ENCODE data around the gene EMB.
"Not testable (repeated sequence)": the region's sequence is repeated elsewhere in the genome, so short reads cannot be mapped to it uniquely, and the experiment has no call there.

EMB gene, protein sequence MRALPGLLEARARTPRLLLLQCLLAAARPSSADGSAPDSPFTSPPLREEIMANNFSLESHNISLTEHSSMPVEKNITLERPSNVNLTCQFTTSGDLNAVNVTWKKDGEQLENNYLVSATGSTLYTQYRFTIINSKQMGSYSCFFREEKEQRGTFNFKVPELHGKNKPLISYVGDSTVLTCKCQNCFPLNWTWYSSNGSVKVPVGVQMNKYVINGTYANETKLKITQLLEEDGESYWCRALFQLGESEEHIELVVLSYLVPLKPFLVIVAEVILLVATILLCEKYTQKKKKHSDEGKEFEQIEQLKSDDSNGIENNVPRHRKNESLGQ

GRCh38 chr5:50440651-50441492 lies at the start of gene EMB:
Gene EMB, minus strand, starts transcription at chr5:50441288. Its CDS starts 137 bp downstream, at chr5:50441151.
- DNase-seq (ENCODE audit: low read depth in 2 of 2) = peak; percentile 68 to 71

GRCh38 chr5:50489491-50489890 lies 48.4 kb upstream of the EMB start:
- DNase-seq (ENCODE audit: low read depth in 2 of 2) = not testable (repeated sequence)

DNA sequence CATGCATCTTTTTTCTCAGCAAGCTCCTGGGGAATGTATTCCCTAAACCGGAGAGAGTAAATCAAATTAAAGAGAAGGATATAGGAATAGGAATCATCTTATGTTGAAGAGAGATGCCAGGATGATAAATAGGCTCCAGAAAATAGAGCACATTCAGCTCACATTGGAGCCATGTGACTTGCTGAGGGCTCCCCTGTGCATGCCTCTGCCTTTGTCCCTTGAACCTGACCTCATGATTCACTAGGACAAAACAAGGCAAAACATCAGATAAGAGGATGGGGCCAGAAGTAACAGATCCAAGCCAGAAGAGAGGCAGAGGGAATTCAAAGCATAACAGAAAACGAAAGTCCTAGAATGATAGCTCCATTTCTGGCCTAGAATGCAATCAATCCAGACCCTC lies 37.7 kb upstream of the EMB start:
- DNase-seq (ENCODE audit: low read depth in 2 of 2) = not testable (repeated sequence)

- DNase-seq (ENCODE audit: low read depth in 2 of 2) = no peak
These were observed 35.5 kb upstream of the EMB start for GRCh38 chr5:50476549-50476948.

GRCh38 chr5:50465015-50465414 lies 23.9 kb upstream of the EMB start:
- not testable (repeated sequence) for DNase-seq (ENCODE audit: low read depth in 2 of 2)

GRCh38 chr5:50463726-50464125 lies 22.6 kb upstream of the EMB start:
- DNase-seq (ENCODE audit: low read depth in 2 of 2) = no peak

GRCh38 chr5:50463047-50463446 lies 22.0 kb upstream of the EMB start:
- DNase-seq (ENCODE audit: low read depth in 2 of 2) = no peak

DNA sequence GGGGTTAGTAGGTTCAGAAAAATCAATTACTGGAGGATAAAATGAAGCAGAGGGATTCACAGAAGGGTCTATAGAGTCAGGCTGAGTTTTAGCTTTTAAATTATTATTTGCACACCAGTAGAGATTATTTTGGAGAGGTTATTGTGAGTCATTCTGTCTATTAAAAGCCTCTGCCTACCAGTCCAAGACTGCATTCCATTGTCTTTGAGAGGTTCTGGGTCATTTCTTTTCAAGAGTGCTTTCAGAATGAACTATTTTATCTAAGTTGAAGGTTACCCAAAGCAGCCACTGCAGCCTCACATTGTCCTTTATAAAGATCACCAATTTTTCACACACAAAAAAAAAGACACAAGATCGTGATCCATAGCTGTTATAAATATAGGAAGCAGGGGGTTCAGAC lies 21.5 kb upstream of the EMB start:
- DNase-seq (ENCODE audit: low read depth in 2 of 2) = not testable (repeated sequence)

DNA sequence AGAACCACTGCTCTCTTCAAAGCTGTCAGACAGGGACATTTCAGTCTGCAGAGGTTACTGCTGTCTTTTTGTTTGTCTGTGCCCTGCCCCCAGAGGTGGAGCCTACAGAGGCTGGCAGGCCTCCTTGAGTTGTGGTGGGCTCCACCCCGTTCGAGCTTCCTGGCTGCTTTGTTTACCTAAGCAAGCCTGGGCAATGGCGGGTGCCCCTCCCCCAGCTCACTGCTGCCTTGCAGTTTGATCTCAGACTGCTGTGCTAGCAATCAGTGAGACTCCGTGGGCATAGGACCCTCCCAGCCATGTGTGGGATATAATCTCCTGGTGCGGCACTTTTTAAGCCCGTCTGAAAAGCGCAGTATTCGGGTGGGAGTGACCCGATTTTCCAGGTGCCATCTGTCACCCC lies 17.3 kb upstream of the EMB start:
- not testable (repeated sequence) for DNase-seq (ENCODE audit: low read depth in 2 of 2)

DNA sequence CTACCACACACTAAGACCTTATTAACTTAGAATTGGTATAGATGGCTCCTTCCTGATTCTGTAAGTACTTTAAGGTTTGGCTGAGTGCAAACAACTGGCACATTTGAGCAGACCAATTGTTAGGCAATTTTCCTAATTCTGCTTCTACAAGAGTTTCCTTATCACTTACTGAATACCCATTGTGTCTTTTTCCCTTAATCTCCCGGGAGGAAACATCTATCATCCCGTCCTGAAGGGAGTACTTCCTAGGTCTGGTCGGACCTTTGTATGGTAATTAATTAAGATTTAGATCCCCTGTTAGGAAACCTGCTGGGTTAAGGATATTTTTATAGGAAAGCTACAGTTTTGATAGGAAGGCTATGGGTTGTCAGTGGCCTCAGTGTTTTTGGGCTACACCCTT lies 8.2 kb upstream of the EMB start:
- DNase-seq (ENCODE audit: low read depth in 2 of 2) = not testable (repeated sequence)

DNA sequence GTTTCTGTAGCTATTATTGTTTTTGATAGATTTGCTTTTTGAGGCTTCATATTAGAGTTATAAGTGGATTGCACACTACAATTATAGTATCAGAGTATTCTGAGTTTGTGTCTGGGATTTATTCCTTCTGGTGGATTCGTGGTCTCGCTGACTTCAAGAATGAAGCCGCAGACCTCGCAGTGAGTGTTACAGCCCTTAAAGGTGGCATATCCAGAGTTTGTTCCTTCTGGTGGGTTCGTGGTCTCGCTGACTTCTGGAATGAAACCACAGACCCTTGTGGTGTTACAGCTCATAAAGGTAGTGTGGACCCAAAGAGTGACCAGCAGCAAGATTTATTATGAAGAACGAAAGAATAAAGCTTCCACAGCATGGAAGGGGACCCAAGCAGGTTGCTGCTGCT lies 6.9 kb upstream of the EMB start:
- DNase-seq (ENCODE audit: low read depth in 2 of 2) = no peak

DNA sequence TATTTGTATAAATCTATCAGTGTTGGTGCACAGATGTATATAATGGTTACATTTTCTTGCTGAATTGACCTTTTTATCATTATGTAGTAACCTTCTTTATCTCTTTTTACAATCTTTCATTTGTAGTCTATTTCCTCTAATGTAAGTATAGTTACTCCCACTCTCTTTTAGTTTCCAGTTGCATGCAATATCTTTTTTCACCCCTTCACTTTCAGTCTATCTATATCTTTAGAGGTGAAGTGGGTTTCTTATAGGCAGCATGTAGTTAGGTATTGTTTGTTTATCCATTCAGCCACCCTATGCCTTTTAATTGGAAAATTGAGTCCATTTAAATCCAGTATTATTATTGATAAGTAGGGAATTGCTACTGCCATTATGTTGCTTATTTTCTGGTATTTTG lies 6.1 kb upstream of the EMB start:
- DNase-seq (ENCODE audit: low read depth in 2 of 2) = no peak

DNA sequence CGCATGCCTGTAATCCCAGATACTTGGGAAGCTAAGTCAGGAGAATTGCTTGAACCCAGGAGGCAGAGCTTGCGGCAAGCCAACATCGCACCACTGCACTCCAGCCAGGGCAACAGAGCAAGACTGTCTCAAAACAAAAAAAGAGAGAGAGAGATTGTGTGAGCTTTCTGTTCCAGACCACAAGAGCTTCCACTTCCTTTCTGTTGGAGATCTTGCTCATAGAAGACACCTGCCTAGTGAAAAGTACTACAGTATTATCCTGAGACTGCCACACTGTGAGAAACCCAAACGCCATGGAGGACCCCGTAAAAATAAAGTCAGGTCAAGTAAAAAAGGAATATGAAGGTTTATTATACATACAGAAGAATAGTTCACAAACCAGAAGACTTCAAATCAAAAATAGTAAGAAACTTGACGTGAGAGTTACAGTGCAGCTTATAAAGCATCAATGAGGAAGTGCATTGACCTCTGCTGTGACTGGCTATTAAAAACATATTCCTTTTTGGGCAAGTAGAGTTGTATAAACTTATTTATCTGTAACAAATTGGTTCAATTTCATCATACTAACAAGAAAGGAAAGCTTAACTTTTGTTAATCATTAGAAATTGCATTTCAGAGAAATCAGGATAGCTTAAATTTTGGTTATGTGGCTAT lies 4.3 kb upstream of the EMB start:
- no peak for DNase-seq (ENCODE audit: low read depth in 2 of 2)

DNA sequence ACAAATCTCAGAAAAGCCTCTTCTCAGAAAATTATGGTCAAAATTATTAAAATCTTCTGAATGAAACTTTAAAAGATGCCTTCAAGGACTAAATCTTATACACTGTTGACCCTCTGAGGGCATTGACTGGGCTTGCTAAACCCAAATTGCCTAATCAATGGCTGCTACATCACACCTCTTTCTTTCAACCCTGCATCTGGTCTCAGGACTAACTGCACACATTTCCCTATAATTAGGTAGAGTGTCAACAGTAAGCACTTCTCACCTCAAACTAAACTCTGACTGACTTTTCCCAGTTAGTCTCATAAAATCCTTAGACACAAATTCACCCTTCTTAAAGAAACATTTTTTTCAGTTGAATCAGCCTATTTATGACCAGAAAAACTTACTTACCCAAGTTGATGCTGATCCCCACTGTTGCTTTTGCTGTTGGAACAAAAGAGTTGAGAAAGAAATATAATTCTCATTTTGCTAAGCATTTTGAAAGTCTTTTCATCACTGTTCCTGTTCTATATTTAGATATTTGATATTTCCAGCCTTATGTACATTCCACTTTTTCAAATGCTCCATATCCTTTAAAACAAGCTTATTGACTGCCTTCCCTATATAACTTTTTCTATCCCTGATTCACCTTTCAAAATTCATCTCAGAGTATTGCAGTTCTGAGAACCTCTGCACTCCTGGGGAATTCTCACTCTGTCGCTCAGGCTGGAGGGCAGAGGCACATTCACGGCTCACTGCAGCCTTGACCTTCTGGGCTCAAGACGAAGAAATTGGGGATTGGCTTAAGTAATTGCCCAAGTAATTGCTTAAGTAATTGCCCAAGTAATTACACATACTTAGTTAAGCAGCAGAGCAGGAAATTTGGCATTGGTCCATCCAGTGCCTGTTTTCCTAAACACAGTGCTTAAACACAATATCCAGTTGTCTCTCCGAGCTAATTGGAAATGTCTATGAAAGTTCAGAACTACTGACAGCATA lies 1.8 kb upstream of the EMB start:
- DNase-seq (ENCODE audit: low read depth in 2 of 2) = not testable (repeated sequence)

- no peak for DNase-seq (ENCODE audit: low read depth in 2 of 2)
These were observed 436 bp upstream of the EMB start for GRCh38 chr5:50441493-50441955.

GRCh38 chr5:50439221-50439620 lies 1.9 kb downstream of the EMB start:
- no peak for DNase-seq (ENCODE audit: low read depth in 2 of 2)

DNA sequence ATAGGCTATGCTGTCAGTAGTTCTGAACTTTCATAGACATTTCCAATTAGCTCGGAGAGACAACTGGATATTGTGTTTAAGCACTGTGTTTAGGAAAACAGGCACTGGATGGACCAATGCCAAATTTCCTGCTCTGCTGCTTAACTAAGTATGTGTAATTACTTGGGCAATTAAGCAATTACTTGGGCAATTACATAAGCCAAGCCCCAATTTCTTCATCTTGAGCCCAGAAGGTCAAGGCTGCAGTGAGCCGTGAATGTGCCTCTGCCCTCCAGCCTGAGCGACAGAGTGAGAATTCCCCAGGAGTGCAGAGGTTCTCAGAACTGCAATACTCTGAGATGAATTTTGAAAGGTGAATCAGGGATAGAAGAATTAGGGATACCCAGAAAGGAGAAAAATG lies 3.0 kb downstream of the EMB start:
- DNase-seq (ENCODE audit: low read depth in 2 of 2) = not testable (repeated sequence)

DNA sequence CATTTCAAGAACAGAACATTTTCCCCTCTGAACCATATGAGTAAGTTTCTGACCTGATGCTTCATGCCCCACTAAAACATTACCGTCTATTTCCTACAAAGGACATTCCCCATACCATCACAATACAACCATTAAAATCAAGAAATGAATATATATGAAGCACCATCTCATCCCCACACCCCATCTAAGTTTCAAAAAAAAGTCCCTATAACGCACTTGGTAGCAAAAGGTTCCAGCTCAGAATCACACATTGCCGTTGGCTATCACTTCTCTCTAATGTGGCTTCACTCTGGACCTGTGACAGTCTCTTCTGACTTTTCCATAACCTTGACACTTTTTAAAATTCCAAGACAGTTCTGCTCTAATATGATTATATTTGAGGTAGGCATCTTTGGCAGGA lies 5.9 kb downstream of the EMB start:
- no peak for DNase-seq (ENCODE audit: low read depth in 2 of 2)

GRCh38 chr5:50431133-50431904 lies 9.8 kb downstream of the EMB start:
- not testable (repeated sequence) for DNase-seq (ENCODE audit: low read depth in 2 of 2)

DNA sequence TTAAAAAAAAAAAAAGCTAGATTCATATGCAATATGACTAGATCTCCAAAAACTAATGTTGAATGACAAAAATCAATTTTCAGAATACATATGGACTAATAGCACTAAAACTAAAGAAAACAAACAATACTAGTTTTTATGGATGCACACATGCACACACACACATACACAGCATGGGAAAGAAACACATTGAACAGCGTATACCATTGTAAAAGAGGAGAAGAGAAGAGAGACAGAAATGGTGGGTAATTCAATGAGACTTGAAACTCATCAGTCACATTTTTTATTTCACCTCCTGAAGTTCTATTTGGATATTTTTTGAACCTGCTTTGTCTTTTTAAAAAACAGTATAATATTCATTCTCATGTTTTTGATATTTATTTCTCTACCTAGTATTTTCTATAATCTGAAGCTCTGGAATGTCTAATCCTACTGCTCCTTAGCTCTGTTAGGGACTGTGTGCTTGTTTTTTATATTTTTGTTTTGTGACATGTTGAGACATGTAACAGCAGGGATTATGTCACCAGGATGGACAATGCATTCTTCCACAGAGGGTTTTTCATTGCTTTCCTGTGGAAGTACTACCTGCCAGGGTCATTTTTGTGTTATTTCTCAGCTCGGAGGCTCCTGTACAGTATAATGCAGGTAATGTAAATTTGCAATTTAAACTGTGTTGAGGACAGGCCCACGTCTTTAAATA lies 17.8 kb downstream of the EMB start:
- not testable (repeated sequence) for DNase-seq (ENCODE audit: low read depth in 2 of 2)

Data from activated CD4-positive, alpha-beta T cell treated with anti-CD3 and anti-CD28 coated beads for 24 hours (primary cell).